ENCODE results near the gene ARSG.
"Not testable (repeated sequence)": the region's sequence is repeated elsewhere in the genome, so short reads cannot be mapped to it uniquely, and the experiment has no call there.

The ARSG gene

DNA sequence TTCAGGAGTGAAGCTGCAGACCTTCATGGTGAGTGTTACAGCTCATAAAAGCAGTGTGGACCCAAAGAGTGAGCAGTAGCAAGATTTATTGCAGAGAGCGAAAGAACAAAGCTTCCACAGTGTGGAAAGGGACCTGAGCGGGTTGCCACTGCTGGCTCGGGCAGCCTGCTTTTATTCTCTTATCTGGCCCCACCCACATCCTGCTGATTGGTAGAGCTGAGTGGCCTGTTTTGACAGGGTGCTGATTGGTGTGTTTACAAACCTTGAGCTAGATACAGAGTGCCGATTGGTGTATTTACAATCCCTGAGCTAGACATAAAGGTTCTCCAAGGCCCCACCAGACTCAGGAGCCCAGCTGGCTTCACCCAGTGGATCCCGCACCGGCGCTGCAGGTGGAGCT is 17.2 kb downstream of the ARSG start:
- DNase-seq, result not testable (repeated sequence)

DNA sequence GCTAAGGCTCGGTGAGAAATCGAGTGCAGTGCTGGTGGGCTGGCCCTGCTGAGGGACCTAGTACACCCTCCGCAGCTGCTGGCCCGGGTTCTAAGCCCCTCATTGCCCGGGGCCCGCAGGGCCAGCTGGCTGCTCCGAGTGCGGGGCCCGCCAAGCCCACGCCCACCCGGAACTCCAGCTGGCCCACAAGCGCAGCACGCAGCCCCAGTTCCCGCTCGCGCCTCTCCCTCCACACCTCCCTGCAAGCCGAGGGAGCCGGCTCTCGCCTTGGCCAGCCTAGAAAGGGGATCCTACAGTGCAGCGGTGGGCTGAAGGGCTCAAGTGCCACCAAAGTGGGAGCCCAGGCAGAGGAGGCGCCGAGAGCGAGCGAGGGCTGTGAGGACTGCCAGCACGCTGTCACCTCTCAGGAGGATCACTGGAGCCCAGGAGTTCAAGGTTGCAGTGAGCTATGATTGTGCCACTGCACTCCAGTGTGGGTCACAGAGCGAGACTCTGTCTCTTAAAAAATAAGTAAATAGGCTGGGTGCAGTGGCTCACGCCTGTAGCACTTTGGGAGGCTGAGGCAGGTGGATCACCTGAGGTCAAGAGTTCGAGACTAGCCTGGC is 17.9 kb downstream of the ARSG start:
- DNase-seq, result not testable (repeated sequence)

DNA sequence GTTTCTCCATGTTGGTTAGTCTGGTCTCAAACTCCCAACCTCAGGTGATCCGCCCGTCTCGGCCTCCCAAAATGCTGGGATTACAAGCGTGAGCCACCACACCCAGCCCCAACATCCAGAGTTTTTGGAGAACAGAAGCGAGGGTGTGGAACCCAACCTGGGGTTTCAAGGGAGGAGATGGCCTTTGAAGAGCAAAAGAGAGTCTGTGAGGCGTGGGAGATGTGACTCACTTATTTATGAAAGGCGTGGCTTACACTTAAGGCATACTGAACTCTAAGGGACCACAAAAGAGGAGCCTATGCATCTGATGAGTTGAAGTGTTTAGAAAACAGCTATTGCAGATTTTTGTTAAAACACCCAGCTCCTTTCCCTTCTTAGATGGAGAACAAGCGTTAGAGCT is 18.9 kb downstream of the ARSG start:
- DNase-seq, result peak; percentile 59

DNA sequence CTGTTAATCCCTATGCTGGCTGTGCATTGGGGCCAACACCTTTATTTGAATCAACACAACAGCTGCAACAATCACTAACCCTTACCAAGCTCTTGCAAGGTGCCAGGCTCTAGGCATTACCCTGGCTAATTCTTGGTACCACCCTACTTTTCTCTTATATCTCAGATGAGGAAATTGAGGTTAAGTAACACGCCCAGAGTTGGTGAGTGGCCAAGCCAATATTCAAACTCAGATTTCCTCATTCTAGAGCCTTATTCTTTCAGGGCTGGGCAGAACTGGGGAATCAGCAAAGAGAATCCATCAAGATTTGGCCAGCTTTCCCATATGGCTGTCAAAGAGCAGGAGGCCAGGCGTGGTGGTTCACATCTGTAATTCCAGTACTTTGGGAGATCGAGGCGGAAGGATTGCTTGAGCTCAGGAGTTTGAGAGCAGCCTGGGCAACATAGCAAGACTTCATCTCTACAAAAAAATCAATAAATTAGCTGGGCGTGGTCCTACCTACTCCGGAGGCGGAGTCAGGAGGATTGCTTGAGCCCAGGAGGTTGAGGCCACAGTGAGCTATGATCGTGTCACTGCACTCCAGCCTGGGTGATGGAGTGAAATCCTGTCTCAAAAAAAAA is 23.7 kb downstream of the ARSG start:
- DNase-seq, result no peak

DNA sequence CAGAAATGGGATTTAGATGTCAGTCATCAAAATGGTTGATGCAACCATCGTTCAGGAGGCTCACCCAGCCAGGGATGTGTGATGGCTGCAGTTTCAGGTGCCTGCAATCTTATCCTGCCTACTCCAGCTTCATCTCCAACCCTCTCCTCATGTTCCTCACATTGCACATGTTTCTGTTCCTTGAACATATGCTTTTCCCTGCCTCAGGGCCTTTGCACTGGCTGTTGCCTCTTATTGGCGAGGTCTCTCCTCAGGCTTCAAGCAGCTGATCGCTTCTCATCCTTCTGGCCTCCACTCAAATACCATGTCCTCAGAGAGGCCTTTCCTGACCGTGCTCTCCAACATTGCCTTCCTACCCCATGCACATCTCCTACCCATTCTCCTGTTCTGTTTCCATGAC is 24.6 kb downstream of the ARSG start:
- no peak for DNase-seq

DNA sequence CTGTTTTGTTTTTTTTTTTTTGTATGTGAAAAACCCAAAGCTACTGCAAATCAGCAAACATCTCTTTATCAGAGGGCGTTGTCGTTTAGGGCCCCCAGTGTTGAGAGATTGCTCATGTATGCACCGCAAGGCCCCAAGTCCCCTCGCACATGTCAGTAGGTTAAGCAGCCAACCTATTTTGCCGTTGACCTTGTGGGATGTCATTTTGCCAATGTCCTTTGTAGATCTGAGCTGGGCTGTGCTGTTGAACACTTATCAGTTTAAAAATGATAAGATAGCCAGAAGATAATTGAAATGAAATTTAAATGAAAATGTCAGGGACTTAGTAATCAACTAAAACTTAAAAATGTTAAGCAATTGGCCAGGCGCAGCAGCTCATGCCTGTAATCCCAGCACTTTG is 26.2 kb downstream of the ARSG start:
- DNase-seq, result no peak

DNA sequence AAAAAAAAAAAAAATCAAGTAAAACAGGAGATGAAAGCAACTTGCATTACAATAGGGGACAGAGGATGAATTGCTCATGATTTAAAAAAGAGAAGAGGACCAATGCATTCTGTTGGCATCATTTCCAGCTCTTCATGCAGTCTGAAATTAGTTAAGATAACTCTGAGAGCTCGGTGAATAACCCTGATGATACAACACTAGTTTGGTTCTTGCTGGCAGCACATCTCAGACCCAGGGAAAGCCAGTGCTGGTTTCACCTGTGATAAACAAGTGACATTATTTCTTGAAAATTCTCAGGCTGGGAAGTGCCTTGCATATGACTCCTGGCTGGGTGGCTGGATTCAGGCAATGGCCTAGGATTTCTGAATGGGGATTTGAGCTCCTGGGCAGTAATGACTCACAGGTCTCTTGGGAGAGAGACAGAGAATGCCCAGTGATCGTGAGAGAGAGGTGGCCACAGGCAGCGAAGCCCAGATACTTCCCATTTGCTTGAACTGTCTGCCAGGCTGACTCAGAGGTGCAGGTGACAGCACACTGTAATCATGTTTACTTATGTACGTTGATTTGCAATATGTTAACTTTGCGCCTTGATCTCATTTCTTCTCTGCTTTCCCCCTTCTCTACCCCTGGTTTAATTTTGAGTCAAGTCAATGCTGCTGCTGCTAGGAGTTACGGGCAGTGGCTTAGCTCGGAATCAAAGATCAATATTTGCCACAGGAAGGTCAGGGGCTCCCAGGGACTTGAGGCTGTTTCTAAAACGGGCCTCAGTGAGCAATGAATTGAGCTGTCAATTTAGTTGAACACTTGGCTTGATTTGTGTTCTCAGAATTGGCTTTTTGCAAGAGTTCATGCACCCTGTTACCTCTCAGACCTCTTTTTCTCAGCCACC is 27.1 kb downstream of the ARSG start:
- no peak for DNase-seq

DNA sequence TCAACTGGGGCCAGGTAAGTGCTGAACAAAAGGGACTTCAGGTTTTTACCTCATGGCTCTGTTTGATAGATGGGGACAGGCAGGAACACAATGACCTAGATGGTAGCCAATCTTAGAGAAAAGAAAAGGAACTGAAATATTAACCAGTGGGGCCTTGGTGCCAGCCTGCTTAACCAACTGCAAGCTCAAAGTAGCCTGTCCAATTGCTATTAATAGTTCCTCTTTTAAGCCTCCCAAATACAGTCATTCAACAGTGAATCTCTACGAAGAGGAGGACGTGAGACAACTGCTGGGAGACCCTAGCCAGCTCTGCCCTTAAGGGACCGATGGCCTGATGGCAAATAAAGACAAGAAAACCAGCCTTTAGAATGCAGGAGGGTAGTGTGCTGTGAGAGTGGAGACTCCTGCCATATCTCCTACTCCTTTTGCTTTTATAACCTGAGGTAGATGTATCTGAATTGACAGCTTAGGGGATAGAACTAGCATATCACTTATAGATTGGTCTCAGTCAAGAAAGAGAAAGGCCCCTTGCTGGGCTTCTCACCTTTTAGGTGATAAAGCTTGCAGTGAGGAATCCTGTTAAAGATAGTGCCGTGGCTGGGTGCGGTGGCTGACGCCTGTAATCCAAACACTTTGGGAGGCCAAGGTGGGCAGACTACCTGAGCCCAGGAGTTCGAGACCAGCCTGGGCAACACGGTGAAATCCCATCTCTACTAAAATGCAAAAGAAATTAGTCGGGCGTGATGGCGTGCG is 28.3 kb downstream of the ARSG start:
- DNase-seq, result no peak

DNA sequence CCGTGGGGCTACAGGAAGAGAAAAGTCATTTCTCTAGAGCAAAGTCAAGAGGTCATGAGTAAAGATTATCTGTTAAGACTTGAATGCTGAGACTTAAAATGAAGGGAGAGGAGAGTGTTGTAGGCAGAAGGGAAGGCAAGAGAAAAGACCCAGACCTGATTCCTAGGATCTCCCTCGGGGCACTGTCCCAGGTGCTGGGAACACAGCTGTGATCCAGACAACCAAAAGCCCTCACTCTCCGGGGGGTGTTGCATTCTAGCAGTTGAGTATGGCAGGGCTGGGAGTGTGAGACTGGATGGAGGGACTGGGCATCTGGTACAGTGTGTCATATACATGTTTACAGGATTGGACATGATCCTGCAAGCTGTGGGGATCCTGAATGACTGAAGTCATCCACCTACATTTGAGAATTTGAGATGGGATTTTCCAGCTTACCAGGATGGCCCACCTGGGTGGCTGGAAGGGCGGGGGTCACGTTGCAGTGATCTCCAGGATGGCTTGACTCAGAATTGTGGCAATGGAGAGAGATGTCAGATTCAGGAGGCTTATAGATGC is 29.1 kb downstream of the ARSG start:
- no peak for DNase-seq

DNA sequence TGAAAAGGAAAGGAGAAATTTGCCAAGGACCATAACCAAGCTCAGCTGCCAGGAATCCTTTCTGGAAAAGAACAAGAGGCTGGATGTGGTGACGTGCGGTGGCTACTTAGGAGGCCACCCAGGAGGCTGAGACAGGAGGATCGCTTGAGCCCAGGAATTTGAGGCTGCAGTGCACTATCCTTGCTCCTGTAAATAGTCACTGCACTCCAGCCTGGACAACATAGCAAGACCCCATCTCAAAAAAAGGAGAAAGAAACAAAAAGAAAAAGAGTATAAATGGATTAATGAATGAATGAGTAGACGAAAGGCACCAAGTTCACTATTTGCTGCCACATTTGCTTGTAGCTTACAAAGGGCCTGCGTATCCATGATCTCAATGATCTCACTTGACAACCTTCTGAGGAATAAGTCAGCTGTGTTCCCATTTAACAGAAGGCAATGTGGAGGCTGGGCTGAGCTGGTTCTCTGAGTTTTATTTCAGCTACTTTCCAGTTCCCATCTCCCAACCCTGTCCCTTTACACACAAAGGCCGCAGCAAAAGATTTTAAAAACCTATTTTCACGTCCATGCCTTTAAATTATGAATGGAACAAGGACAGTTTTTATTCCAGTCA is 29.8 kb downstream of the ARSG start:
- no peak for DNase-seq

DNA sequence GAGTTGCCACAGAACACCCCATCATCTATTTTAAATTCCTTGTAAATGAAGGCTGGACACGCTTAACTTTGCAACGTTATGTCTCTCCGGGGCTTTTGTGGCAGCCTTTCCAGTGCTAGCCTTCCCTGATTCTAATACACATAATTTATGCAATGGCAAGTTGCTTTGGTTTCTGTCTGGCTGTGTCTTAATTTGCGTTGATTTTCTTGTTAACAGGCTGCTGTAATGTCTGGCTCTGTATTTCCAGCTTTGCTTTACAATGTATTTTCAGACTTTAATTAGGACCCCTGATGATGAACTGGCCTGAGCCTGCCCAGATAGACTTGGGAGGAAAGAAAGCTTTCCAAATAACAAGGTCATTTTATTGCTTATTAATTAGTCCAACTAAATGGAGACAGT is 30.3 kb downstream of the ARSG start:
- DNase-seq, result no peak

DNA sequence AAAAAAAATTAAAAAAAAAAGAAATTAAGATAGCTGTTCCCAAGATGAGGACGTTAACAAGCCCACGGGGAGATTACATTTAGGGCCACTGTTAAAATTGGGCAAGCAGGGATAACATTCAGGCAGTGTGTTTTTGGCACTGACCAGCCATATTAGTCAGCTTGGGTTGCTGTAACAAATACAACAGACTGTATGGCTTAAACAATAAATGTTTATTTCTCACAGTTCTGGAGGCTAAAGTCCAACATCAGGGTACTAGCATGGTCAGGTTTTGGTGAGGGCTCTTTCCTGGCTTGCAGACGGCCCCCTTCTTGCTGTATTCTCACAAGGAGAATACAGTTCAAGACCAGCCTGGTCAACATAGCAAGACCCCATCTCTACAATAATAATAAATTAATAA is 31.3 kb downstream of the ARSG start:
- DNase-seq, result no peak

DNA sequence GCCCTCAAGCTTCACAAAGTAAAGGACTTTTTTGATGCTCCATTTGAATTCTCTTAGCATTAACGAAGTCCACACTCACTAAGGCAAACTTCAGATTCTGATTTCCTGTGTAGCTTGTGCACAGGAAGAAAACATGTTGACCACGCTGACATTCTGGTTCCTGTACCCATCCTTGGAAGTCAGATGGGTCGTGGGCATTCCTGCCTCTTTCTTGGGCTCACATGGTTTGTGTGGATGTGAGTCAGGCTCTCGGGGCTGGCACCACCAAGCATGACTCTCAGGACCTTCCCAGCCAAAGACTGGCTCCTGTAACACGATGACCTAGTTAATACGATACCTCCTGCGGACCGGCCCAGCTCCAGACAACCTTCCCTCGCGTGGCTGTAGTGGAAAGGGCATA is 32.8 kb downstream of the ARSG start:
- DNase-seq, result no peak

DNA sequence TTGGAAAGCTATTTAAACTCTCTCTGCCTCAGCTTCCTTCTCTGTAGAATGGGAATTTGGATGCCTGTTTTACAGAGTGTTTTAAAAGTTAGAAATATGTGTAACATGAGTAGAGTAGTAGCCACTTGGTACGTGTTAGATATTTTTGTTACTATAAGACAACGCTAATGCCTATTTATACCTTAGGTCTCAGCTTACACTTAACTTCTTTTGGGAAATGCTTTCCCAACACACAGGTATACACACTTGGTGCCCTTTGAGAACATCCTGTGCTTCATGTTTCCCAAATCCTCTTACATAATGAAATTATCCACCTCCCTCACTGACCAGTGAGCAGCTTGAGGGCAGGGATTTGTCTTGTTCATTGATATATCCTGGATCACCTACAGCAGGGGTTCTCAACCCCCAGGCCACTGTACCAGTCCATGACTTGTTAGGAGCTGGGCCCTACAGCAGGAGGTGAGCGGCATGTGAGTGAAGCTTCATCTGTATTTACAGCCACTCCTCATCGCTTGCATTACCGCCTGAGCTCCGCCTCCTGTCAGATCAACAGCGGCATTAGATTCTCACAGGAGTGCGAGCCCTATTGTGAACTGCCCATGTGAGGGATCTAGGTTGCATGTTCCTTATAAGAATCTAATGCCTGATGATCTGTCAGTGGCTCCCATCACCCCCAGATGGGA is 33.5 kb downstream of the ARSG start:
- DNase-seq, result no peak

DNA sequence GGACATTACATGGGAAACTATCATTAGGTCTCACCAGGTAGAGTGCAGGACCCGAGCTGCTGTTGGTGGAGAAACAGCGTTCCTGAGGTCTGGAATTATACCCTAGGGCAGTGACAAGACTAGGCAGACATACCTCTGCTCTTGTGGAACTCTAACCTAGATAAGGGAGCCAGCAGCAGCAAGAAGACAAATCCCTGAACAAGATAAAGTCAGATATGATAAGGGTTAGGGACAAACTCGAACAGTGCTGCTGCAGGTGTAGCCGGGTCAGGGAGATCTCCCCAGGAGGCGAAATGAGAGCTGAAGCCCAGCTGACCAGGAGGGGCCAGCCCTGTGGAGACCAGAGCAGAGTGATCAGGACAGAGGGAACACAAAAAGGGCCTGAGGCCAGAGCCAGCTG is 34.7 kb downstream of the ARSG start:
- DNase-seq, result no peak

DNA sequence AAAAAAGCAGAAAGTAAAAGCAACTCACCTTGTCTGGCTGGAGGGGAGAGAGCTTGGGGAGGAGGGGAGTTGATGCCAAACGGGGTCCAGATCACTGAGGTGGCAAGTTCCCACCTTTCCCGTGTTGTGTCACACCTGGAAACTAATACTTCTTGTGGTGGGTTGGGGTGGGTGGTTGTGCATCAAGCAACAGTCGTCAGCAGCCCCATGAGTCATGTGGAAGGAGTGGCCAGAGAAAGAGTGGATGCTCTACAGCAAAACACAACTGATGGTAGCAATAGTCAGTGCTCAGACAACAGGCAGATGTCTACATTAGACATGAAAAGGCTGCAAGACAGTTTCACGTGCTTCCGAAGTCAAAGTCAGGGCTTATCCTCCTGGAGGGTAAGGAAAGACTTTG is 35.4 kb downstream of the ARSG start:
- peak; percentile 23 for DNase-seq

DNA sequence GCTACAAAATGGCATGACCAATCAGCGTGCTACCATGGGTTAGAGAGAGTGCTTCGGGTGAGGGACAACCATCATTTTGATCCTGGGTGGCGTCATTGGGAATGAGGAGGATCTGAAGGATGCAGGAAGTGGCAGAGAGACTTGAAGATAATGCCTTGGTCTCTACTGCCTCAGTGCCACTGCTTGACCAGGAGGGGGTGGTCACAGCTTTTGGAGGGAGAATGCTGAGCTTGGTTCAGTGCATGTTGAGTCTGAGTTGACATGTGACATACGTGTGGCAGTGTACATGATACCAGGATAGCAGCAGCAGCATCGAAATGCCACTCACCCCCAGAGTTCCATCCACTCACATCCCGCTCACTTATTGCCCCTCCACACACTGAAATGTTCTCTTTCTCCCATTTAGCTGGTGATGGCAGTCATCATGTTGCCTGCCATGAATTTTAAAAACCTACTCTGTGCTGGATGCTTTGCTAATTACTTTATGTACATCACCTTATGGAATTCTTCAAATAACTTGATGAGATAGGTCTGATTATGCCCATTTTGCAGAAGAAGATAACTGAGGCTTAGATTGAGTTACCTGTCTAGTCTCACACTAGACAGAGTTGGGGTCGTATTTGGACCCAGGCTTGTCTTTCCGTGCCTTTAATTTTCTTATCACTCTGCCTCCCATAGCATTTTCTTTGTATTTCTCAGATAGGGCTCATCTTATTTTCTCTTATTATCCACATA is 36.7 kb downstream of the ARSG start:
- no peak for DNase-seq

DNA sequence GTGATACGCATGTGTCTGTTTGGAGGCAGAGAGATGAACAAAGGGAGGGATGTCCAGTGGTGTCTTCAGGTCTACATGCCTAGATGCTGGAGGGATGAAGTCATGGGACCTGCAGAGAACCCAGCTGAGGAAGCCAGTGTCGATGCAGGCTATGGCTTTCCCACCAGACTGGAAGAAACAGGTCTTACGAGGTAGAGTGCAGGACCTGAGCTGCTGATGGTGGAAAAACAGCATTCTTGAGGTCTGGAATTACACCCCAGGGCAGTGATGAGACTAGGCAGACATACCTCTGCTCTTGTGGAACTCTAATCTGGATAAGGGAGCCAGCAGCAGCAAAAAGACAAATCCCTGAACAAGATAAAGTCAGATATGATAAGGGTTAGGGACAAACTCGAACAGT is 37.4 kb downstream of the ARSG start:
- DNase-seq, result no peak

DNA sequence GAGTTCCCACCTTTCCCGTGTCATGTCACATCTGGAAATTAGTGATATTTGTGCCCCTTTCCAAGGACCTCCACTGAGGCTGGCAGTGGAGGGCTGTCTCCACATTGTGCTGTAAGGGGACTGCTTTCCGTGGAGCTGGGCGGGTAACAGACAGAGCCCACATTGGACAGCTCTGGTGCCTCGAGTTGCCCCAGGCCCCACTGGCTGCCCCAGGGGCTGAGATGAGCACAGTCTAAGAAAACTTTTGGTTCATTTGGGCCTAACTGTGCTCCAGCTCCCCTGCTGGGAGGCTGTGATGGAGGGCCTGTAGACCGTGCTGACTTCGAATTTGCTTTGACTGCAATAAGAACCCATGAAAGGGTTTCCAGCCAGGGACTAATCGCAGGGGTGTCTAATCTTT is 38.0 kb downstream of the ARSG start:
- DNase-seq, result no peak

DNA sequence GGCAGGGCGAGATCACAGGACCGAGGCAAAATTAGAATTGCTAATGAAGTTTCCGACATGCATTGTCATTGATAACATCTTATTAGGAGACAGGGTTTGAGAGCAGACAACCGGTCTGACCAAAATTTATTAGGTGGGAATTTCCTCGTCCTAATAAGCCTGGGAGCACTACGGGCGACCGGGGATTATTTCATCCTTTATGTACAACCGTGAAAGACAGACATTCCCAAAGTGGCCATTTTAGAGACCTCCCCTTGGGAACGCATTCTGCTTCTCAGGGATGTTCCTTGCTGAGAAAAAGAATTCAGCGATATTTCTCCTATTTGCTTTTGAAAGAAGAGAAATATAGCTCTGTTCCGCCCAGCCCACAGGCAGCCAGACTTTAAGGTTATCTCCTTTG is 40.6 kb downstream of the ARSG start:
- not testable (repeated sequence) for DNase-seq

DNA sequence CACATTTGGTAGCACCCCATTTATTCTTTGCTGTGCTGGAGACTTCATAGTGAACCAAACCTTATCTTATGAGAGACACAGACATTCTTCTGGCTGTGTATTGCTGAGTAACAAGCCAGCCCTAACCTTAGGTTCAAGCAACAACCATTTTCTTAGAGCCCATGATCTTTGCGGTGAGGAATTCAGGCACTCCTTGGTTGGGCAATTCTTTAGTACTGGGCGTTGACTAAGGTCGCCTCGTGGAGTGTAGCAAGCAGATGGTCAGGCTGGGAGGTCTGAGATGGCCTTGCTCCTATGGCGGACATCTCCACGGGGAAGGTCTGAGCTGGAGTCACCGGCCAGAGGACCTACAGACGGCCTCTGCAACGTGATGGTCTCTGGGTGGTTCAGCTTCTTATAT is 43.1 kb downstream of the ARSG start:
- DNase-seq, result no peak

Measured in activated CD8-positive, alpha-beta memory T cell treated with anti-CD3 and anti-CD28 coated beads, Interleukin-2, amount 50 U/mL, for 4 hours (primary cell).